GM12874 (cell line): ENCODE data around the gene CCDC50.

Source experiments
- TF ChIP-seq, protein P1 (sequence below): IDR thresholded peaks from 2 replicates; pipeline ENCODE4 v1.5.1; 2011; ENCODE audit warnings: low read depth, mild to moderate bottlenecking, control low read depth, low read length, moderate library complexity; ENCODE audit not compliant: insufficient read depth

Gene CCDC50

DNA sequence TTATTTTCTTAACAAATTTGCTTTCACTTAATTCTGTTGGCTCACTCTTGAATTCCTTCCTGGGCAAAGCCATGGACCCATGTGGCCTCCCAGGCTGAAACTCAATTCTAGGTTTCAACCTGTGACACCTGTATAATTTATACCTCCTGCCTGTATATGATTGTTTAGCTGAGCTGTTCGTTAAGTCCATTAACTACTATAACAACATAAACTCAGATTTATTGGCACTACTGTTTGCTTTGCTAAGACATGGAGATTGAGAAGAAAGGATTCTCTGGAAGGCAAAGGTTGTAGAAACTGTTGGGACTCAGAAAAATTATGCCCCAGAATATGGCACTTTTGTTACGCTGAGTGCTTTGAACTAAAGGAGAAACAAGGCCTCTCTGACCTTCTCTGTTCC, 26.7 kb upstream of the CCDC50 start:
- TF ChIP-seq, protein P1, sequence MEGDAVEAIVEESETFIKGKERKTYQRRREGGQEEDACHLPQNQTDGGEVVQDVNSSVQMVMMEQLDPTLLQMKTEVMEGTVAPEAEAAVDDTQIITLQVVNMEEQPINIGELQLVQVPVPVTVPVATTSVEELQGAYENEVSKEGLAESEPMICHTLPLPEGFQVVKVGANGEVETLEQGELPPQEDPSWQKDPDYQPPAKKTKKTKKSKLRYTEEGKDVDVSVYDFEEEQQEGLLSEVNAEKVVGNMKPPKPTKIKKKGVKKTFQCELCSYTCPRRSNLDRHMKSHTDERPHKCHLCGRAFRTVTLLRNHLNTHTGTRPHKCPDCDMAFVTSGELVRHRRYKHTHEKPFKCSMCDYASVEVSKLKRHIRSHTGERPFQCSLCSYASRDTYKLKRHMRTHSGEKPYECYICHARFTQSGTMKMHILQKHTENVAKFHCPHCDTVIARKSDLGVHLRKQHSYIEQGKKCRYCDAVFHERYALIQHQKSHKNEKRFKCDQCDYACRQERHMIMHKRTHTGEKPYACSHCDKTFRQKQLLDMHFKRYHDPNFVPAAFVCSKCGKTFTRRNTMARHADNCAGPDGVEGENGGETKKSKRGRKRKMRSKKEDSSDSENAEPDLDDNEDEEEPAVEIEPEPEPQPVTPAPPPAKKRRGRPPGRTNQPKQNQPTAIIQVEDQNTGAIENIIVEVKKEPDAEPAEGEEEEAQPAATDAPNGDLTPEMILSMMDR: no peak

- TF ChIP-seq, protein P1: no peak
Observed at GRCh38 chr3:191303596-191303995, 25.6 kb upstream of the CCDC50 start.

DNA sequence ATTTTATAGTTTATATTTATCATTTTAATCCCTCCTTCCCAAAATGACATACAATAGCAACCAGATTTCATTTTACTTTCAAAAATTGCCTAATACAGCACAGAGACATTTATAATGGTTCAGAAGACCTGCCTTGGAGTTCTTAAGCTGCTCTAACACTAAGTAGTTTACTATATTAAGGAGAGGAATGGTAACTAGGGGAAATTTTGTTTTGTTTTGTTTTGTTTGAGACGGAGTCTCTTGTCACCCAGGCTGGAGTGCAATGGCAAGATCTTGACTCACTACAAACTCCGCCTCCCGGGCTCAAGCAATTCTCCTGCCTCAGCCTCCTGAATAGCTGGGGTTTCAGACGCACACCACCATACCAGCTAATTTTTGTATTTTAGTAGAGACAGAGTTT, 22.8 kb upstream of the CCDC50 start:
- TF ChIP-seq, protein P1: no peak

DNA sequence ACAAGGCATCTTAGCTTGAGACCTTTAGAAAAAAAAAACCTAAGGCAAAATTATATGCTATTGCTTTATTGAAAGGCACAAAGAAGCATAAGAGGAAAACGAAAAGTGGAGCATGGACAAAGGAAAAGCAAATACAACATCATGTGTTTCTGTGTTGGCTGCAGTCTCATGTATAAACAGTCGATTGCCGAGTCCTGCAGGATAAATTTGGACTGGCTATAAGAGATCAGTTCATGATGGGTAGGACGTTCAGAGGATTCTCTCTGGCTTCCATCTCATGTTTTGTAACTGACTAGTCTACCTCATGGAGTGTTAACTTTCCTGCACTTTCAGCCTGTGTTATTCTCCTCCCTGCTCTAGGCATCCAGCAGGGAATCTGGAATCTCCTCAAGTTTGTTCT, 21.9 kb upstream of the CCDC50 start:
- TF ChIP-seq, protein P1: no peak

DNA sequence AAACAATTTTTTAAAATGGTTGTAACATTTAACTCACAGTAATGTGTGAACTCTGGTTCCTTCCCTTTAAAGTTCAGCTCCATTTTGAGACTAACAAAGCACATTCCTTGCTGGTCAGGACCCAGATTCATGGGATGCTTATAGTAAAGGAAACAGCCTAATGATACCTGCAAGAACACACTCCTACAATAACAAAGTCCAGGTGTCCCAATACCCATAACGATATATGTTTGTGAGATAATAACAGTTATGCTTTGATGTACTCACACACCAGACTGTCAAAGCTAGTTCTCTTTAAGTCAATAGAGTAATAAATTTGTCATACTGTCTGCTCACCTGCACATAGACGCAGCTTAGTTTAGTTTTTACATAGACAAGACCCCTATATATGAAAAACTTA, 15.9 kb upstream of the CCDC50 start:
- TF ChIP-seq, protein P1: no peak

GRCh38 chr3:191314109-191314728, 15.0 kb upstream of the CCDC50 start:
- TF ChIP-seq, protein P1: no peak

DNA sequence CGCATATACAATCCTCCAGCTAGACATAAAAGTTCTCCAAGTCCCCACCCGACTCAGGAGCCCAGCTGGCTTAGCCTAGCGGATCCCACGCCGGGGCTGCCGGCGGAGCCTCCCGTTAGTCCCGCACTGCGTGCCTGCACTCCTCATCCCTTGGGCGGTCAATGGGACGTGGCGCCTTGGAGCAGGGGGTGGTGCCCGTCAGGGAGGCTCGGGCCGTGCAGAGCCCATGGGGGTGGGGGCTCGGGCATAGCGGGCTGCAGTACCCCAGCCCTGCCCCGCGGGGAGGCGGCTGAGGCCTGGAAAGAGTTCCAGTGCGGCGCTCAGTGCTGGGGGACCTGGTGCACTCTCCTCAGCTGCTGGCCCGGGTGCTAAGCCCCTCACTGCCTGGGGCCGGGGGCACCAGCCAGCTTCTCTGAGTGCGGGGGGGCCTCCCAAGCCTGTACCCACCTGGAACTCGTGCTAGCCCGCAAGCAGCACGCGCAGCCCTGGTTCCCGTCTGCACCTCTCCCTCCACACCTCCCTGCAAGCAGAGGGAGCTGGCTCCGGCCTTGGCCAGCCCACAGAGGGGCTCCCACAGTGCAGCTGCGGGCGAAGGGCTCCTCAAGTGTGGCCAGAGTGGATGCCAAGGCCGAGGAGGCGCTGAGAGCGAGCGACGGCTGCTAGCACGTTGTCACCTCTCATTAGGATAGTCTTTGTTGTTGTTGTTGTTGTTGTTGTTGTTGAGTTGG, 12.2 kb upstream of the CCDC50 start:
- TF ChIP-seq, protein P1: no peak
